ENCODE data around the gene TBC1D8.

GRCh38 chr2:100986157-100986556 is 165.0 kb downstream of the TBC1D8 start:
- TF ChIP-seq POLR2A (IDR thresholded peaks at IDR 0.05), result no peak
- TF ChIP-seq, protein P1, sequence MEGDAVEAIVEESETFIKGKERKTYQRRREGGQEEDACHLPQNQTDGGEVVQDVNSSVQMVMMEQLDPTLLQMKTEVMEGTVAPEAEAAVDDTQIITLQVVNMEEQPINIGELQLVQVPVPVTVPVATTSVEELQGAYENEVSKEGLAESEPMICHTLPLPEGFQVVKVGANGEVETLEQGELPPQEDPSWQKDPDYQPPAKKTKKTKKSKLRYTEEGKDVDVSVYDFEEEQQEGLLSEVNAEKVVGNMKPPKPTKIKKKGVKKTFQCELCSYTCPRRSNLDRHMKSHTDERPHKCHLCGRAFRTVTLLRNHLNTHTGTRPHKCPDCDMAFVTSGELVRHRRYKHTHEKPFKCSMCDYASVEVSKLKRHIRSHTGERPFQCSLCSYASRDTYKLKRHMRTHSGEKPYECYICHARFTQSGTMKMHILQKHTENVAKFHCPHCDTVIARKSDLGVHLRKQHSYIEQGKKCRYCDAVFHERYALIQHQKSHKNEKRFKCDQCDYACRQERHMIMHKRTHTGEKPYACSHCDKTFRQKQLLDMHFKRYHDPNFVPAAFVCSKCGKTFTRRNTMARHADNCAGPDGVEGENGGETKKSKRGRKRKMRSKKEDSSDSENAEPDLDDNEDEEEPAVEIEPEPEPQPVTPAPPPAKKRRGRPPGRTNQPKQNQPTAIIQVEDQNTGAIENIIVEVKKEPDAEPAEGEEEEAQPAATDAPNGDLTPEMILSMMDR (IDR thresholded peaks at IDR 0.05), result no peak
